NT2/D1 (cell line): ENCODE results near the gene RPRD1A.

Source experiments
- DNase-seq: peaks from one replicate; pipeline ENCODE4 v3.0.0-alpha.2; 2011; ENCODE audit warnings: low read depth, low spot score
- H3K27me3 ChIP-seq: 2 replicates; pipeline ENCODE4 v1.6.0; 2011; ENCODE audit warnings: mild to moderate bottlenecking; ENCODE audit not compliant: insufficient read length, insufficient read depth
- H3K36me3 ChIP-seq: 2 replicates; pipeline ENCODE4 v1.6.1; 2011; ENCODE audit warnings: mild to moderate bottlenecking, low read length, mixed read lengths; ENCODE audit not compliant: insufficient read depth, insufficient read length
- H3K4me1 ChIP-seq: 2 replicates; pipeline ENCODE4 v1.5.1; 2011; ENCODE audit not compliant: insufficient read depth, insufficient read length
- H3K4me3 ChIP-seq: 2 replicates; pipeline ENCODE4 v1.5.1; 2011; ENCODE audit warnings: low read depth; ENCODE audit not compliant: insufficient read length
- H3K9ac ChIP-seq: 2 replicates; pipeline ENCODE4 v1.6.0; 2011; ENCODE audit warnings: low read depth; ENCODE audit not compliant: insufficient read length
- H3K9me3 ChIP-seq: 2 replicates; pipeline ENCODE4 v1.5.1; 2011; ENCODE audit warnings: mild to moderate bottlenecking, low read length; ENCODE audit not compliant: insufficient read depth
- SUZ12 ChIP-seq: IDR thresholded peaks from 2 replicates; pipeline ENCODE4 v1.6.1; 2011; ENCODE audit not compliant: insufficient read length, insufficient read depth; ENCODE audit errors: extremely low read depth
- YY1 ChIP-seq: IDR thresholded peaks from 2 replicates; pipeline ENCODE4 v1.6.1; 2011; ENCODE audit not compliant: insufficient read length, insufficient read depth
- ZNF274 ChIP-seq: IDR thresholded peaks from 2 replicates; pipeline ENCODE4 v1.6.1; 2011; ENCODE audit warnings: mild to moderate bottlenecking, low read depth, low read length

The RPRD1A gene

GRCh38 chr18:35949903-35950627, 117.3 kb downstream of the RPRD1A start:
- H3K4me1 ChIP-seq: no peaks in the 10 kb centered on the region
- H3K36me3 ChIP-seq: no peaks in the 10 kb centered on the region
- peak; percentile 70 for DNase-seq
- no peaks in the 10 kb centered on the region for H3K27me3 ChIP-seq
- H3K4me3 ChIP-seq: peak overlapping the region; percentile 83
- TF ChIP-seq YY1 (no peak), SUZ12 (no peak), ZNF274 (no peak)
- peak overlapping the region; percentile 90 for H3K9ac ChIP-seq
- H3K9me3 ChIP-seq: no peaks in the 10 kb centered on the region

GRCh38 chr18:35949090-35949489, 118.3 kb downstream of the RPRD1A start:
- Histone ChIP-seq H3K9ac (peak overlapping the region; percentile 39), H3K4me3 (peak overlapping the region; percentile 83)
- no peak for DNase-seq

GRCh38 chr18:35948080-35948479, 119.3 kb downstream of the RPRD1A start:
- TF ChIP-seq SUZ12 (no peak), YY1 (no peak), ZNF274 (no peak)
- Histone ChIP-seq H3K4me3 (no peak overlapping the region), H3K27me3 (no peaks in the 10 kb centered on the region), H3K36me3 (no peaks in the 10 kb centered on the region), H3K9me3 (no peaks in the 10 kb centered on the region), H3K4me1 (no peaks in the 10 kb centered on the region), H3K9ac (no peak overlapping the region)
- DNase-seq: no peak

More at GRCh38 chr18:35949090-35949489, 118.3 kb downstream of the RPRD1A start:
- TF ChIP-seq SUZ12: no peak
- no peak for TF ChIP-seq YY1
- no peak for TF ChIP-seq ZNF274
- H3K27me3 ChIP-seq: no peaks in the 10 kb centered on the region
- H3K9me3 ChIP-seq: no peaks in the 10 kb centered on the region
- no peaks in the 10 kb centered on the region for H3K4me1 ChIP-seq
- H3K36me3 ChIP-seq: no peaks in the 10 kb centered on the region

GRCh38 chr18:35942661-35943060, 124.7 kb downstream of the RPRD1A start:
- Histone ChIP-seq H3K4me1 (no peaks in the 10 kb centered on the region), H3K9me3 (no peaks in the 10 kb centered on the region), H3K4me3 (no peak overlapping the region), H3K36me3 (peaks cover 5% of the 10 kb centered on the region), H3K27me3 (no peaks in the 10 kb centered on the region), H3K9ac (no peak overlapping the region)
- DNase-seq: no peak
- no peak for TF ChIP-seq YY1
- TF ChIP-seq ZNF274: no peak
- no peak for TF ChIP-seq SUZ12

GRCh38 chr18:35942133-35942532, 125.2 kb downstream of the RPRD1A start:
- Histone ChIP-seq H3K4me3 (no peak overlapping the region), H3K36me3 (peaks cover 5% of the 10 kb centered on the region), H3K4me1 (no peaks in the 10 kb centered on the region), H3K27me3 (no peaks in the 10 kb centered on the region), H3K9me3 (no peaks in the 10 kb centered on the region), H3K9ac (no peak overlapping the region)
- TF ChIP-seq SUZ12 (no peak), YY1 (no peak), ZNF274 (no peak)
- no peak for DNase-seq

GRCh38 chr18:35941299-35941698, 126.1 kb downstream of the RPRD1A start:
- Histone ChIP-seq H3K36me3 (peaks cover 5% of the 10 kb centered on the region), H3K4me1 (no peaks in the 10 kb centered on the region), H3K4me3 (no peak overlapping the region), H3K9me3 (no peaks in the 10 kb centered on the region), H3K9ac (no peak overlapping the region), H3K27me3 (no peaks in the 10 kb centered on the region)
- no peak for TF ChIP-seq YY1
- no peak for TF ChIP-seq ZNF274
- no peak for TF ChIP-seq SUZ12
- no peak for DNase-seq
